Measurements from ENCODE around the gene EYS. TPM values are rescaled to one million over a fixed set of nuclear protein-coding genes. Genes with fewer than 3 reads are reported as not detected.

The EYS gene
- total and polyA plus RNA-seq, 2 of the 13 experiments (the other 11 are each of a cell fraction or from before 2014, with no cell fraction given), result 0.04 to 0.07 TPM

GRCh38 chr6:63709148-63709547 lies 1997.9 kb downstream of the EYS start:
- peaks cover 27 to 67% of the 10 kb centered on the region in 2 experiments for H3K36me3 ChIP-seq (replicated peaks in 1 of 2; ENCODE audit: control insufficient read depth in 1 of 2, insufficient read depth in 2 of 2, low read length in 2 of 2)
- no peak overlapping the region for H3K4me3 ChIP-seq (replicated peaks in 1 of 3; ENCODE audit: insufficient read depth in 1 of 3, low read depth in 2 of 3, low read length in 3 of 3)
- no peak overlapping the region; the same call in 1 of the 2 replicates for H3K4me2 ChIP-seq (ENCODE audit: low read depth, low read length)
- intact Hi-C loops (cut with micrococcal nuclease; ENCODE audit: unreplicated experiment), result loop anchor here (2.0 to 5.0 kb wide), 2 partner anchors 22 to 112 kb away; no protein-coding TSS in a partner anchor
- peak overlapping the region; percentile 54 for H3K27ac ChIP-seq (ENCODE audit: extremely low read length, insufficient read depth, low read length)
- no peaks in the 10 kb centered on the region for H3K27me3 ChIP-seq (ENCODE audit: control insufficient read depth in 1 of 2, insufficient read depth in 2 of 2, low read length in 2 of 2)
- ChIA-PET CTCF (ENCODE audit: low intra/inter-chr PET ratio, low total read pairs) (no interaction called here), POLR2A (no interaction called here)
- H2AFZ ChIP-seq (ENCODE audit: low read length), result no peak overlapping the region
- H3K9ac ChIP-seq (ENCODE audit: insufficient read depth, low read depth, low read length), result no peak overlapping the region
- no TSS peak for BruUV-seq (replicated peaks)
- in situ Hi-C loops (cut with HindIII; ENCODE audit: extremely low pct_ligation_motif_present, low pct_unique_long_range_greater_than_20kb), result no loop called here
- no peaks in the 10 kb centered on the region for H3K9me3 ChIP-seq (ENCODE audit: low read length)
- no peak for FAIRE-seq
- peak; percentile 77 for DNase-seq (ENCODE audit: low spot score)
- peaks cover 23% of the 10 kb centered on the region for H3K4me1 ChIP-seq (ENCODE audit: insufficient read depth, low read length)
- peak; percentile 86 for ATAC-seq
- no peaks in the 10 kb centered on the region for H3K79me2 ChIP-seq (ENCODE audit: insufficient read depth, low read length)
- no peaks in the 10 kb centered on the region for H4K20me1 ChIP-seq (ENCODE audit: insufficient read depth, low read length)
- no peak for TF ChIP-seq CC2D1A (CRISPR knock-in tag; IDR thresholded peaks at IDR 0.05)
- peak in 1 of 2 experiments; percentile 57; a peak in 1 of 4 replicates for TF ChIP-seq EP300 (IDR thresholded peaks at IDR 0.05; ENCODE audit: low read depth in 2 of 2, low read length in 2 of 2)
- no peak for TF ChIP-seq EP300 (CRISPR knock-in tag; IDR thresholded peaks at IDR 0.05; ENCODE audit: borderline replicate concordance)
- no peak for TF ChIP-seq ZBTB14 (CRISPR knock-in tag; IDR thresholded peaks at IDR 0.05)
- no peak for TF ChIP-seq GTF2F1 (IDR thresholded peaks at IDR 0.05; ENCODE audit: low read length)
- peak; percentile 61; the same call in 1 of the 2 replicates for TF ChIP-seq ZNF331 (CRISPR knock-in tag; IDR thresholded peaks at IDR 0.05)
- TF ChIP-seq PREB (CRISPR knock-in tag; IDR thresholded peaks at IDR 0.05), result no peak
- no peak for TF ChIP-seq ZSCAN20 (CRISPR knock-in tag; IDR thresholded peaks at IDR 0.05; ENCODE audit: borderline replicate concordance)
- no peak for TF ChIP-seq HIC2 (CRISPR knock-in tag; IDR thresholded peaks at IDR 0.05; ENCODE audit: low read depth)
- 0 out of 2 replicates have a peak, but pooled peaks have one; percentile 42 for TF ChIP-seq SMAD3 (CRISPR knock-in tag; IDR thresholded peaks at IDR 0.05)
- TF ChIP-seq HNRNPUL1 (IDR thresholded peaks at IDR 0.05; ENCODE audit: low read depth, low read length), result no peak
- no peak for TF ChIP-seq ZNF609 (CRISPR knock-in tag; IDR thresholded peaks at IDR 0.05; ENCODE audit: borderline replicate concordance)
- TF ChIP-seq MTERF4 (CRISPR knock-in tag; IDR thresholded peaks at IDR 0.05), result no peak
- TF ChIP-seq SALL2 (CRISPR knock-in tag; IDR thresholded peaks at IDR 0.05), result no peak
- TF ChIP-seq HMG20A (CRISPR knock-in tag; IDR thresholded peaks at IDR 0.05; ENCODE audit: borderline replicate concordance), result 0 out of 2 replicates have a peak, but pooled peaks have one; percentile 55

Data from HepG2 (cell line).